Stomach smooth muscle (tissue), 2 donors: ENCODE measurements around the gene KRTAP20-2.

ENCODE experiments used
- H3K27ac ChIP-seq: one replicate; pipeline ENCODE4 v1.7.0; 2013; ENCODE audit warnings: mild to moderate bottlenecking, low read length, inconsistent platforms
- H3K27me3 ChIP-seq, 2 donors: one replicate each; pipeline ENCODE4 v1.7.0; 2013; ENCODE audit warnings: low read length in 2 of 2; ENCODE audit not compliant: insufficient read depth in 2 of 2, control insufficient read depth in 1 of 2
- H3K36me3 ChIP-seq, 2 donors: one replicate each; pipeline ENCODE4 v1.7.0; 2013; ENCODE audit warnings: low read length in 2 of 2; ENCODE audit not compliant: control insufficient read depth in 2 of 2, insufficient read depth in 2 of 2
- H3K4me1 ChIP-seq: one replicate; pipeline ENCODE4 v1.7.0; 2013; ENCODE audit warnings: low read length; ENCODE audit not compliant: control insufficient read depth, insufficient read depth
- H3K4me3 ChIP-seq, 2 donors: one replicate each; pipeline ENCODE4 v1.7.0; 2013; ENCODE audit warnings: low read length in 2 of 2
- H3K9ac ChIP-seq, 2 donors: one replicate each; pipeline ENCODE4 v1.7.0; 2013; ENCODE audit warnings: low read length in 2 of 2, mild to moderate bottlenecking in 1 of 2
- H3K9me3 ChIP-seq, 2 donors: one replicate each; pipeline ENCODE4 v1.7.0; 2013; ENCODE audit warnings: low read length in 2 of 2; ENCODE audit not compliant: control insufficient read depth in 2 of 2
- donor health status: healthy.
- donor health status: Pancreatic carcinoma.

KRTAP20-2 gene

DNA sequence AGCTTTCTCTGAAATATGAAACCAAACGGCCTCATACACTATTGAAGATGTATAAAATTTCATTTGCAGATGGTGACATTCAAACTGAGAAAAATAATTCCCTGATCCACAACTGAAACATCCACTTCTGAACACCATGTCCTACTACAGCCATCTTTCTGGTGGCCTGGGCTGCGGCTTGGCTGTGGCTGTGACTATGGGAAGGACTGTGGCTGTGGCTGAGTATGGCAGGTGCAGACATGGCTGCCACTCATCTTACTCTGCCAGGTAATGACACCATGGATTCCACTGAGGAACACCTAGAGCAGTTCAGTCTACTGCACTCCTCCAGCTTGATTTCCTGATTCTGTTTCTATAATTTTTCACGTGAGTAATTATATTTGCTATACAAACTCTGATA, 14.5 kb upstream of the KRTAP20-2 start, which contains the start of gene KRTAP20-4:
Gene KRTAP20-4, plus strand, starts transcription at position 106 of the 400 bp plus-strand sequence.
- no peak within 1 kb of the TSS for H3K27ac ChIP-seq
- no peaks in the 10 kb centered on the region for H3K27me3 ChIP-seq
- H3K9me3 ChIP-seq: no peaks in the 10 kb centered on the region
- H3K9ac ChIP-seq: no peak within 1 kb of the TSS
- H3K4me3 ChIP-seq: no peak within 1 kb of the TSS
- no peaks in the 10 kb centered on the region for H3K4me1 ChIP-seq
- H3K36me3 ChIP-seq: no peaks in the 10 kb centered on the region

DNA sequence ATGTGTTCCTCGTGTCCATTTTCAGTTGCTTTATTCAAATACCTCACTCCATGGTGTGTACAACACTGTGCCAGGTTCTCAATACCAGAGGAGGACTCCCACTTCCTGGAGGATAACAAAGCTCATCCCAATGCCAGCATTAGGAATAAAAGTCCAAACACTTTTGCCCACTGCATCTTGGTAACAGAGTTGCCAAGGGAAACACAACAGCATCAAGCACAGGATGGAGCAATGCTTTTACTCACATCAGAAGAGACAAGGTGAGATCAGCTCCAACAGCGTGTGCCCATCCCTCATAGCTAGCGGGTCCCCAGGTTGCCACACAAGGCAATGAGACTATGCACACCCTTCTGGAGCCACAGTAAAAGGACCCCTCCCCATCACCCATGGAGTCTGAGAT, 11.6 kb upstream of the KRTAP20-2 start:
- no peaks in the 10 kb centered on the region for H3K9me3 ChIP-seq
- H3K9ac ChIP-seq: no peak overlapping the region
- no peak overlapping the region for H3K27ac ChIP-seq
- H3K36me3 ChIP-seq: no peaks in the 10 kb centered on the region
- no peaks in the 10 kb centered on the region for H3K4me1 ChIP-seq
- H3K4me3 ChIP-seq: no peak overlapping the region
- no peaks in the 10 kb centered on the region for H3K27me3 ChIP-seq

DNA sequence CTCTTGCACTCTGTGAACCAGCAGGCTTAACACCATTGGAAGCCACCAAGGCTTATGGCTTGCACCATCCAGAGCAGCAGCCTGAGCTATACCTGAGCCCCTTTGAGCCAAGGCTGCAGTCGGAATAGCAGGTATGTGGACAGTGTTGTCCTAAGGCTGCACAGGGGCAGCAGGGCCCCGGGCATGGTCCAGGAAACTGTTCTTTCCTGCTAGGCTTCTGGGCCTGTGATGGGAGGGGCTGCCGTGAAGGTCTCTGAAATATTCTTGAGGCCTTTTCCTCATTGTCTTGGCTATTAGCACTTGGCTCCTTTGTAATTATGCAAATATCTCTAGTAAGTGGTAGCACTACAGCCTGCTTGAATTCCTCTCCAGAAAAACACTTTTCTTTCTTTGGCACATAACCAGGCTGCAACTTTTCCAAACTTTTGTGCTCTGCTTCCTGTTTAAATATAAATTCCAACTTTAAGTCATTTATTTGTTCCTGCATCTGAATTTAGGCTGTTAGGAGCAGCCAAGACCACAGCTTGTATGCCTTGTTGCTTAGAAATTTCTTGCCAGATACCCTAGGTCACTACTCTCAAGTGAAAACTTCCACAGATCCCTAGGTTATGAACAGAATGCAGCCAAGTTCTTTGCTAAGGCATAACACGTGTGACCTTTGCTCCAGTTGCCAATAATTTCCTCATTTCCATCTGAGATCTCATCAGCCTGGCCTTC, 9.4 kb upstream of the KRTAP20-2 start:
- Histone ChIP-seq H3K4me1 (no peaks in the 10 kb centered on the region), H3K27ac (no peak overlapping the region), H3K4me3 (no peak overlapping the region), H3K9me3 (no peaks in the 10 kb centered on the region), H3K27me3 (no peaks in the 10 kb centered on the region), H3K9ac (no peak overlapping the region), H3K36me3 (no peaks in the 10 kb centered on the region)

DNA sequence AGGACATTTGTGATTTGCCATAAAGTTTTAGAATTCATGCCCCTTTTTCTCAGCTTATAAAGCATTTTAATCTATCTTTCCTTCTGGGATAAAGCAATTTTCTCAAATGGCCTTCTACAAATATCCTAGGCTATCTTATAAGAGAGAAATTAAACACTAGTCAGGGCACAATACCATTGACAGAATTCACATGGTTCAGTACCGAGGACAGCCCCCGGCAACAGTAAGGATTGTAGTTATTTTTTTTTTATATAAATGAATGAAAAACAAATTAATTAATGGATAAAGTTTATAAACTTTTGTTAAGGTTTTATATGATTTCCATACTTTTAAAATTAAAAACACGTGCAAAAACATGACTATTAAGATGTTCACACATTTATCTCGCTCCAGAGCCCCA, 6.9 kb upstream of the KRTAP20-2 start:
- no peak overlapping the region for H3K4me3 ChIP-seq
- H3K9ac ChIP-seq: no peak overlapping the region
- H3K4me1 ChIP-seq: no peaks in the 10 kb centered on the region
- H3K27ac ChIP-seq: no peak overlapping the region
- no peaks in the 10 kb centered on the region for H3K36me3 ChIP-seq
- no peaks in the 10 kb centered on the region for H3K27me3 ChIP-seq
- H3K9me3 ChIP-seq: no peaks in the 10 kb centered on the region

DNA sequence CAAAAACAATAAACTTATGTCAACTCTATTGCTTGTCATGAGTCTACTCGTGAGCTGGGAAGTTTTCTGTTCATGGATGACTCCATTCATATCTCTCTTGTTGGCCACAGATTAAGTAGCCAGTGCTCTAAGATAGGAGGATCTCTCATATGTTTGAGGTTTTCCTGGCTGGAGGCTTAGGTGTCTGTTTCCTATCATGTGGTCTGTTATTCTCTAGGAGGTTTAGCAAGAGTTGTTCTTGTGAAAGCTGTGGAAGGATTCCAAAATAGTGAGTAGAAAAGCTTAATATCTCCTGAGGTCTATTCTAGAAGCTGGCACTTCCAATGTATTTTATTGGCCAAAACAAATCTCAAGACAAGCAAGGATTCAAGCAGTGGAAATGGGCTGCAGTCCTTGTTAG, 5.8 kb upstream of the KRTAP20-2 start:
- Histone ChIP-seq H3K4me1 (no peaks in the 10 kb centered on the region), H3K4me3 (no peak overlapping the region), H3K9me3 (no peaks in the 10 kb centered on the region), H3K27ac (no peak overlapping the region), H3K36me3 (no peaks in the 10 kb centered on the region), H3K9ac (no peak overlapping the region), H3K27me3 (no peaks in the 10 kb centered on the region)

DNA sequence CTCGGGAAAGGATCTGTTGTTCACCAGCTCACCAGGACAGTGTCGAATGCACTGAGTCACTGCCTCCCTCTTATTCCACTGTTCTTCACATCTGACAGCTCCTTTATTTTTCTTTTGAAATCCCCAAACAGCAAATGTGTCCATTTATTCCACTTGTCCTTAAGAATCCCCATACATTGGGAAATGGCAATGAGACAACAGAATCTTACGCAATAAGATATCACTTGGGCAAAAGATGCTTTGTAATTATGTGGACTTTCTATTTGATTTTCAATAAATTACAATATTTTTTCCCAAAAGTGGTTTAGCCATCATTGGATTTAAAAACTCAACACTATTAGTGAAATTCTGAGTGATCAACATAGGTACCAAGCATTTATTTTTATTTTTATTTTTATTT, 3.7 kb downstream of the KRTAP20-2 start:
- Histone ChIP-seq H3K9me3 (peaks cover 0 to 5% of the 10 kb centered on the region in 2 donors), H3K27me3 (no peaks in the 10 kb centered on the region), H3K36me3 (no peaks in the 10 kb centered on the region), H3K4me3 (no peak overlapping the region), H3K27ac (no peak overlapping the region), H3K4me1 (no peaks in the 10 kb centered on the region), H3K9ac (no peak overlapping the region)

DNA sequence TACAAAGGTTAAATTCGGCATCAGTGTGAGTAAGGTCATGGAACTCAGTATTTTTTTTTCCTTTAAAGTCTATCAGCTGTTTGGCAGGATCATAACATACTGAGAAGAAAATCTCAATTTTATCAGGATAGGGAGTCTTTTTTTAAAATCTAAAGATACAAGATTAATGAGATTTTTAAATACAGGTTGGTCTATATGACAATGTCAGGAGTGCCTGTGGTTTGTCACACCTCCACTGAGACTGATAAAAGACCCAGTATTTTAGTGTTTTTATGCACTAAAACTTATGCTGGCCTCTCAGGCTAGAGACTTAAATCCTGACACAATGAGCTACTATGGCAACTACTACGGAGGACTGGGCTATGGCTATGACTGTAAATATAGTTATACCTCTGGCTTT, 7.6 kb downstream of the KRTAP20-2 start, which contains the start of gene KRTAP20-3:
Gene KRTAP20-3, plus strand, starts transcription at position 301 of the 400 bp plus-strand sequence.
- H3K9me3 ChIP-seq: peaks cover 0 to 5% of the 10 kb centered on the region in 2 donors
- H3K4me1 ChIP-seq: no peaks in the 10 kb centered on the region
- no peaks in the 10 kb centered on the region for H3K36me3 ChIP-seq
- no peak within 1 kb of the TSS for H3K27ac ChIP-seq
- H3K9ac ChIP-seq: no peak within 1 kb of the TSS
- no peaks in the 10 kb centered on the region for H3K27me3 ChIP-seq
- no peak within 1 kb of the TSS for H3K4me3 ChIP-seq

DNA sequence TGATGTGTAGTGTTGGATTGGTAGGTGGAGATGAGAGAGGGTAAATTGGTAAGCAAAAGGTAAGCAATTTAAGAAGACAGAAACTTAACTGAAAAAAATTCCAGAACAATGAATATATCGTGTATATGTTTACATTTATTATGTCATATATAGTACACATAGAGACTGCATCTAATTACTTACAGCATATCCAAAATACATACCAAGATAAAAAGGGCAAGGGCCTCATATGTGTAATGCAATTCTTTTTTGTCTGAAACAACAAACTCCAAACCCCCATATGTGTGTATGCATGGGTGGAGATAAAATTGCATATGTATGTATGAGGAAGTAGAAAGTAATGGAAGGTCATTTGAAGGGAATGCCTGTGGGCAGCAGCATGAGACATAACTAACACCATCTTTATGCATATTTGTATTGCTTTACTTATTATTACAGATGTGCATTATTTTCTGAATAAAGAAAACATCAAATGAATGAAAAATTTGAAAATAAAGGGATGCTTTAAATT, 12.0 kb downstream of the KRTAP20-2 start:
- Histone ChIP-seq H3K9ac (no peak overlapping the region), H3K36me3 (no peaks in the 10 kb centered on the region), H3K4me3 (no peak overlapping the region), H3K27me3 (no peaks in the 10 kb centered on the region), H3K4me1 (no peaks in the 10 kb centered on the region), H3K9me3 (no peaks in the 10 kb centered on the region), H3K27ac (no peak overlapping the region)

DNA sequence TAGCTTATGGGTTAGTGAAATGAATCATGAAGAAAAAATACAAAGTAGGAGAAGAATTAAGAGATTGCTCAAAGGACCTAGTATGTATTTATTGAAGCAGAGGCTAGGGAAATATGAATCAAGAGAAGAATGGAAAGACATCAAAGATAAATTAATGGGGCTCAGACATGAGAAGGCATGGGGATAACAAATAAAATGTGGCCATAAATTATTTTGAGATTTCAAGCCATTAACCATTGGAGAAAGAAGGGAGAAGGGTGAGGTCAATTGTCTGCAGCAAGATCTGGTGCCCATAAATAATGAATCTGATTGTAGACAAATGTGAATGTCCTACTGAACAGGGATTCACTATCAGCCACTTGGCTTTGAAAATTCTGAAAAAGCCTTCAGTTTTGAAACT, 17.9 kb downstream of the KRTAP20-2 start:
- Histone ChIP-seq H3K4me3 (no peak overlapping the region), H3K27ac (no peak overlapping the region), H3K27me3 (no peaks in the 10 kb centered on the region), H3K36me3 (no peaks in the 10 kb centered on the region), H3K9ac (no peak overlapping the region), H3K9me3 (no peaks in the 10 kb centered on the region), H3K4me1 (no peaks in the 10 kb centered on the region)

DNA sequence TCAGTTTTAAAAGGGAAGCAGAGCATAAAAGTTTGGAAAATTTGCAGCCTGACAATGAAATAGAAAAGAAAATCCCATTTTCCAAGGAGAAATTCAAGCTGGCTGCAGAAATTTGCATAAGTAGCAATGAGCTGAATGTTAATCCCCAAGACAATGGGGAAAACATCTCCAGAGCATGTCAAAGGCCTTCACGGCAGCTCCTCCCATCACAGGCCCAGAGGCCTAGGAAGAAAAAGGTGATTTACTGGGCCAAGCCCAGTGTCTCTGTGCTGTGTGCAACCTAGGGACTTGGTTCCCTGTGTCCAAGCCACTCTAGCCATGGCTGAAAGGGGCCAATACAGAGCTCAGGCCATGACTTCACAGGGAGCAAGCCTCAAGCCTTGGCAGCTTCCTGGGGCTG, 33.8 kb downstream of the KRTAP20-2 start:
- no peak overlapping the region for H3K9ac ChIP-seq
- H3K4me3 ChIP-seq: no peak overlapping the region
- no peaks in the 10 kb centered on the region for H3K4me1 ChIP-seq
- H3K9me3 ChIP-seq: no peaks in the 10 kb centered on the region
- H3K27me3 ChIP-seq: no peaks in the 10 kb centered on the region
- H3K36me3 ChIP-seq: no peaks in the 10 kb centered on the region
- no peak overlapping the region for H3K27ac ChIP-seq

DNA sequence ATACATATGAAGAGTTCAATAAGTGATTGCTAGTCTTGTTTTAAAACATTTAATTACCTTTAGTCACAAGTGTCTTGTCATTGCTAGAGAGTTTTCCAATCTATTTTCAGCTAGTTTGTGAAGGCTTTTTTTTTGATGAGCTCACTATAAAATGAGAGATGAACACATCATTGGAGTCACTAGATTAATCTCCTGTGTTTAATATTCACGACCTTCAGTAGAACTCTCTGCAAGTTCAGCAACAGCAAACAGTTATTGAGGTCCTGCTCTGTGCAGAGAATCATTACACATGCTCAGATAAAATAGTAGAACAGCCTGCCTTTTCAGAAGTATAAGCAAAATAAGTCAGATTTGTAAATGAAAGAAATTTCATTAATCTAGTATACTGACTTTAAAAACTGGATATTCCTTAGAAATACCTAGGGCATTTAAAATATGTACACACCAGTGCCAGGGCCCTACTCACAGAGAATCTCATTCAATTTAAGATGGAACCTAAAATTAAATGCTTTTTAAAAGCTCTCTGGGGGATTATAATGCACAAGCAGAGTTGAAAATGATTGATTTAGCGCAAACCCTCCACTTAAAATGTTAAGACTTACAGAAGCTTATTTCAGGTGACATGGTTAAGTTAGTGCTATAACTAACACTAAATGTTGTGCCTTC, 38.1 kb downstream of the KRTAP20-2 start:
- Histone ChIP-seq H3K27me3 (no peaks in the 10 kb centered on the region), H3K27ac (no peak overlapping the region), H3K9ac (no peak overlapping the region), H3K4me3 (no peak overlapping the region), H3K4me1 (no peaks in the 10 kb centered on the region), H3K9me3 (no peaks in the 10 kb centered on the region), H3K36me3 (no peaks in the 10 kb centered on the region)
